NCI-H1092 (cell line): ENCODE data around the gene CISD1.
A peak's percentile ranks its signal among the peaks of the same experiment; 100 is the strongest.

Experiments used
- DNase-seq: peaks from one replicate; lab custom pipeline; 2025; lab: John Stamatoyannopoulos, UW

The CISD1 gene

DNA sequence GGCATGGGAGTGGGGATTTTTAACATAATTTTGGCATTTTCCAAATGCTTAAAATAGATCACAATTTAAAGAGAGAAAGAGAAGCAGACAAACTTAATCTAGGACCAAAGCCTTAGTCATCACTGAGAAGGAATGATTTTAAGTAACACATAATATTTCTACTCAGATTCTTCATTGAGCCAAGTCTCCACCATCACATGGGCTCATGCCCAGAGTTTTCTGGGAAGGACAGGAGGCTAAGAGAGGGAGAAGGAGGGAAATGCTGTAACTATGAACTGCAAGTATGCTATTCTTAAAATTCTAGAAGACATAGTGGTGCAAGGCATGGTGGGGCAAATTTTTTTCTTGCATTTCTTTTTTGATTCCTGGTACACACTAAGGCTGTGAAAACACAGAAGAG, 42.1 kb downstream of the CISD1 start:
- no peak for DNase-seq

DNA sequence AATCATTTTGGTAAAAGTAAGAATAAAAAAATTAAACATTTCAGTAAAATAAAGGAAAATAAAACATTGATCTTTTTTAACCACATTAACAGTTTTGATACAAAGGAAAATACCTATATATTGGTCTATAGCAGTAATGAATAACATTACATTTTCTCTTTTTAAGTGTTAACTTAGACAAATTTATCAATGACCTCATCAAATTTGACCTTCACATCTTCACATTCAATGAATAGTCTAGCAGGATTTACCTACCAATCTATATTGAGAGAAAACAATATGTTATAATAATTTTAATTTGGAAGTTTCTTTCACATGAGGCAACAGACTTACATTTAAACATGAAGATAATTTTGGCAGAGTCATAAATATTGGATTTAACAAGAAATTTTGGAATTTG, 47.9 kb downstream of the CISD1 start:
- DNase-seq, result no peak

DNA sequence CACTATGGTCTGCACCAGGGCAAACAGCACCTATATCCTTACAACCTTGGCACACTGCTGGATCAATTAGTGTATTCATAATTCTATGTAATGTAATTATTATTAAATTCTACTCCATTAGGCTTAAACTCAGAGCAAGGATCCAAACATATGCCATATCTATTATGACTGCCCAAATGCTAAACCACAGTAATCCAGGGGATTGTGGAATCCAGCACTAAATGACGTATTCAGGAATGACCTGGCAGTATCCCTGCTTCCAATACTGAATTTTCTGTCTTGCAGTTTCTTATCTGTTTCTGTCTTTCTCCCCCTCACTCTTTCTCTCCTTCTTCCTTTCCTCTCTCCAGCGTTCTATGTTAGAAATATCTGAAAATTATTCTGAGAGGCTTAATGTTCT, 49.4 kb downstream of the CISD1 start:
- DNase-seq, result no peak

DNA sequence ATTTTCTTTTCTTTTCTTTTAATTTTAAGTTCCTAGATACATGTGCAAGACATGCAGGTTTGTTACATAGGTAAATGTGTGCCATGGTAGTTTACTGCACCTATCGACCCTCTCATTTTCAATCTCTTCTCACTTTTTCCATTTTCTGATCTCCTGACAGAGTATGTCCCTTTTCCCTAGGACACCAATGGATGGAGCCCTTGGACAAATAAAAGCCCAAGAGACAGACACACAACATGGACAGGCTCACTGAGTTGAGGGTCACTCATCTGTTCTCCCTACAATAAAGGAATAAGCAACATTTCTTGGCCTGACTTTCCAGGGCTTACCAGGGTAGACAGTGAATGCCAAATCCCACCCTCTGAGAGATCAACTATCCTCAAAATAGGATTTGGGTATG, 50.6 kb downstream of the CISD1 start:
- DNase-seq, result no peak

DNA sequence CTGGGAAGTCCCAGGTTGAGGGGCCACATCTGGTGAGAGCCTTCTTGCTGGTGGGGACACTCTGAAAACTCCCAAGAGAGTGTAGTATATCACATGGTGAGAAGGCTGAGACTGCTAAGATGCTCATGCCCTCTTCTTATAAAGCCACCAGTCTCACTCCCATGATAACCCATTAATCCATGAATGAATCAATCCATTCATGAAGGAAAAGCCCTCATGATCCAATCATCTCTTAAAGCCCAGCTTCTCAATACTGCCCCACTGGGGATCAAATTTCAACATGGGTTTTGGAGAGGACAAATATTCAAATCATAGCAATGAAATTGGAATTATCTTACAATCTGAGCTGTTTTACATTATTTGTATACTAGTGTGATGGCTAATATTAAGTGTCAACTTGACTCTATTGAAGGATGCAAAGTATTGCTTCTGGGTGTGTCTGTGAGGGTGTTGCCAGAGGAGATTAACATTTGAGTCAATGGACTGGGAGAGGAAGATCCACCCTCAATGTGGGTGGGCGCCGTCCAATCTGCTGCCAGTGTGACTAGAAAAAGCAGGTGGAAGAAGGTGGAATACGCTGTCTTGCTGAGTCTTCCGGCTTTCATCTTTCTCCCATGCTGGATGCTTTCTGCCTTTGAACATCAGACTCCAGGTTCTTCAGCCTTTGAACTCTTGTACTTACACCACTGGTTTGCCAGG, 51.5 kb downstream of the CISD1 start:
- no peak for DNase-seq

DNA sequence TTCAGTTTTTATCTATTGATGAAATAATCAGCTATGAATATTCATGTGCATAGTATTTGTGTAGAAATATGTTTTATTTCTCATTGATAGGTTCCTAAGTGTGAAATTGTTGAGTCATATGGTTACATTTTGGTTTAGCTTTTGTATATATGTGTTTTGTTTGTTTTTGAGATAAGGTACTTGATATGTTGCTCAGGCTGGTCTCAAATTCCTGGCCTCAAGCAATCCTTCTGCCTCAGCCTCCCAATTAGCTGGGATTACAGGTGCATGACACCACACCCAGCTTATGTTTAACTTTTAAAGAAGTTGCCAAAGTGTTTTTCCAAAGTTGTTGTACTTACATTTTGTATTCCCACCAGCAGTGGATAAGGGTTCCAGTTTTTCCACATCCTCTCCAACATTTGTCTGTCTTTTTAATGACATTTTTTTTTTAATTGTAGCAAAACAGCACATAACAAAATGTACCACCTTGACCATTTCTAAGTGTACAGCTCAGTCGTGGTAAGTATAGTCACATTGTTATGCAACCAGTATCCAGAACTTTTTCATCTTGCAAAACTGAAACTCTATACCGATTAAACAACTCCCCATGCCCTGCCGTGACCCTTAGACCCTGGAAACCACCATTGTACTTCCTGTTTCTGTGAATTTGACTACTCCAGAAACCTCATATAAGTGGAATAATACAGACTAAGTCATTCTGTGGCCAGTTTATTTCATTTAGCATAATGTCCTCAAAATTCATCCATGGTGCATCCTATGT, 53.3 kb downstream of the CISD1 start:
- DNase-seq, result no peak

DNA sequence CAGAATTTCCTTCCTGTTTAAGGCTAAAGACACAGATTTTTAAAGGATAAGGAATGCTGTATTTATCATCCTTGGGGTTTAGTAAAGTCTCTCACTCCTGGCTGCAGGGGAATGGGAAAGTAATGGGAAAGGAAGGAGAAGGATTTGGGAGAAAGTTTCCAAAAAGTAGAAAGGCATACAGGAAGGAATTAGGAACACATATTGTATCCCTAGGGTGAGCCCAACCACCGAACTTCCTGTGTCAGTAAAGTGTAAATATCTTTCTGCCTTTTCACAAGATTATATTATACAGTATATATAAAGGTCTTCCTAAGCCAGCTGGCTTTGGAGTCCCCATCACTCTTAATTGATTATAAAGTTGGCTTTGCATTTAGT, 53.9 kb downstream of the CISD1 start:
- no peak for DNase-seq

DNA sequence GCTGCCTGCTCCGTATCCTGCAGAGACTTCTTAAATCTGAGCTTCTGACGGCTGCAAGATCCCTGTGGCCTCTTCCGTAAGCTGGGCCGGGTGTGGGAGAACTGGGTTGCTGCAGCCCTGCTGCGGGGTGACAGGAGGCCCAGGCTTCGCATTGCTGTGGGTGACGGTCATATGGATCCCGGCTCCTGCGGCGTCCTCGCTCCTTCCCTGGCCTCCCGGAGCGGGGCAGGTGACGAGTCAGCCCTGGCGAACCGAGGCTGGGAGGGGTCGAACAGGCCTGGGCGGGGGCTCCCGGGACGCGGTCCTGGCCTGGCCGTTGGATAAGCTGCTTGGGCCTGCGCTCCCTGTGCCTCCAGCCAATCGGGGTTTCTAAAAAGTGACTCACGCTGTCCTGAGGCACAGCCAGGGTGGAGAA, 58.0 kb downstream of the CISD1 start:
- DNase-seq, result no peak

DNA sequence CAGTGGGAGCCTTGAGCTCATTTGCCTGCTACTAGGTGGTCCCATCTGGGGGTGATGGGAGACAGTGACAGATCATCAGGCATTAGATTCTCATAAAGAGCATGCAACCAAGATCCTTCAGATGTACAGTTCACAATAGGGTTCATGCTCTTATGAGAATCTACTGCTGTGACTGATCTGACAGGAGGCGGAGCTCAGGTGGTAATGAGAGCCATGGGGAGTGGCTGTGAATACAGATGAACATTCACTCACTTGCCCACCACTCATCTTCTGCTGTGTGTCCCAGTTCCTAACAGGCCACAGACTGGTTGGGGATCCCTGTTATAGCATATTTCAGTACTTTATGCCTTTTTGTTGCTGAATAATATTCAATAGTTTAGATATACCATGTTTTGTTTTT, 59.3 kb downstream of the CISD1 start:
- no peak for DNase-seq

DNA sequence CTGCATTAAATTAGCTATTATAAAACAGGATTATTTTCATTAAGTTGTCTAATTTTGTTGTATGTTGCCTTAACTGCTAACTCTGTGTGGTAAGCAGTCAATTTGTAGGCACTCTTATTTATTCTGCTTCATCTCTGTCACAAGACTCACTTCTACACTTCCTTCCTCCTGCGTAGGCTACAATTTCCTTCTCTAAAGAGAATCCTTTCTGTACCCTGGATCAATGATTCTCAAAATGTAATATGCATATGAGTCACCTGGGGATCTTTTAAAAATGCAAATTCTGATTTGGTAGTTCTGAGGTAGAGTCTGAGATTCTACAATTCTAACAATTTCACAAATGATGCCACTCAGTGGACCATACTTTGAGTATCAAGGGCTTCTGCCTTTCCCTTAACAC, 61.5 kb downstream of the CISD1 start:
- no peak for DNase-seq

DNA sequence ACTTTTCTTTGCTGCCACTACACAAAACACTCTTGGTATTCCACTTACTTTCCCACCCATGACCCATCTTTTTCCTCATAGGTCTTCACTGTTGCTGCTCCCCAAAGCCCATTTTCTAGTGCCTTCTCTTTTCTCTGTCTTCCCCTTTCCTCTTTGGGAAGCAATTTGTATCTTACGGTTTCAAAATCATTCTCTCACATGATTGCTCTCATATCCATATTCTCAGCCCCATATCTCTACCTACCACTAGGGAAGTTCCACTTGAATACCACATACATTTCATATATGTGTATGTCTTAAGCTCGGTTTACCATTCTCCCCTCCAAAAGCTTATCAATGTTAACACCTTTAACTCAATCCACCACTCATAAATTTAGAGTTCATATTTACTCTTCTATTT, 62.7 kb downstream of the CISD1 start:
- DNase-seq, result no peak

DNA sequence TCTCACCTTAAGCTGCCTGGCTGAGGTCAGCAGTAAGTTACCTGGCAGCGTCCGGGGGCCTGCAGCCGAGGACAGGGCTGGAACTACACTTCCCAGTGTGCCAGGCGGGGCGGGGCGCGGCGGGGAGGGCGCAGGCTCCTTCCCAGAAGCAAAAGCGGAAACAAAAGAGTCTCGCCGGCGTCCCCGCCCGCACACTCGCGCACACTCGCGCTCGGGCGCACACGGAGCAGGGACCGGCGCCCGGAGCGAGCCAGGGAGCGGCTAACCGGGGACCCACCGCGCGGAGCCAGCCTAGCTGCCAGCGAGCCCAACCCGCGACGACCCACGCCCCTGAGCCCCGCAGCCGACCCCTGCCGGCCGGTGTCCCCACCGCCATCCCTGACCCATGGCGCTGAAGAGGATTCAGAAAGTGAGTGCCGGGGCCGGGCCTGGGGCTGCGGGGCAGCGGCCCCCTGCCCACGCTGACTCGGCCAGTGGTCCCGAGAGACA, 65.9 kb downstream of the CISD1 start, which contains the start of gene UBE2D1:
Gene UBE2D1, plus strand, starts transcription at position 190 of the 489 bp plus-strand sequence. Its CDS starts 196 bp downstream, at position 386.
- peak; percentile 67 for DNase-seq

DNA sequence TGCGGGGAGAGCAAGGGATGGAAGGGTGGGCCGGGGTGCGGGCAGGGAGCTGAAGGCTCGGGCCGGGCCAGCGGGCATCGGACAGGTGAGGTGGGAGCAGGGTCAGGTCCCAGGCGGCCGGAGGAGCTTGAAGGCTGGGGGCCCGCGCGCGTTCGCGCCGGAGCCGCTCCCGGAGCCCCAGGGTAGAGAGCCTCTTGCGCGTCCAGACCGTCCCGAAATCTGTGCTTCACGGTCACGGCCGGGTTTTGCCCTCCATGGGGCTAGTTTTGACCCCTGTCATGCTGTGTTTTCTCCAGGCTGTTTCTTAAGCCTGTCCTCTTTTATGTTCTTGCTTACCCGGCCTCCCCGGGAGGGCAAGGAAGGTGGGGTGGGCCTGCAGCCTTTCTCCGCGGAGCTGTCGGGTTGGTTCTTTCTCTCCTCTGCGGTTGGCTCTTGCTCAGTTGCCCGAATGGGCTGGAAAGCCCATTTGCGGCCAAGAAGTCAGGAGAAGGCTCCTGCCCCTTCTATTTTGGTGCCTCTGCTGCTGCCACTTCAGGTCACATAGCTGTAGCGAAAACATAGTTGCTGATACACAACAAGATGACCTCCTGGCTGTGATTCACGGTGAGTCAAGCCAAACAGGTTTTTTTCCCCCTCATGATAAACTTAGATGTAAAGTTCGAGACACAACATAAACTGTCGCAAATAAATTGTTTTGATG, 66.5 kb downstream of the CISD1 start:
- DNase-seq, result no peak

DNA sequence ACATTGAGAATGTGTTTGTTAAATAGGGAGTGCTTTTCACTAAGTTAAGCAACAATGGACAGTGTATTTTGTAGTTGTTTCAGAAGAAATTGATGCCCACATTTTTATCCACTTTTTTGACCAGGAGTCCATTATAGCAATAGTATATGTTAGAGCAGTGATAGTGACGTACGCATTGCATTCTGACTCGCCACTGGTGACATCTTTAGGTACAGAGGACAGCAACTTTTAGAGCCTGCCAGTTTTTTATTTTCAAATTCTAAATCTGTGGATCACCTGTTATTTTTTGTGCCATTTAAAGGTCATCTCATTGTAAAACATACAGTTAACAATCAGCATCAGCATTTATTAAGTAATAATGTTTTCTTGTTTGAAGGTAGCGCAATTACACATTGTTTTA, 67.3 kb downstream of the CISD1 start:
- DNase-seq, result no peak
